NCI-H2171 treated with DMSO at 0.1 percent for 48 hours (cell line): Measurements from ENCODE around the gene ACTR3C.
"Not testable (repeated sequence)": the region's sequence is repeated elsewhere in the genome, so short reads cannot be mapped to it uniquely, and the experiment has no call there.

ENCODE experiments used
- DNase-seq: peaks from one replicate; lab custom pipeline; 2025; lab: John Stamatoyannopoulos, UW

The ACTR3C gene

GRCh38 chr7:150281681-150282403 lies 41.5 kb downstream of the ACTR3C start:
- peak; percentile 40 for DNase-seq

GRCh38 chr7:150278383-150278782 lies 45.0 kb downstream of the ACTR3C start:
- not testable (repeated sequence) for DNase-seq

GRCh38 chr7:150276132-150276695 lies 47.1 kb downstream of the ACTR3C start:
- peak; percentile 62 for DNase-seq

- not testable (repeated sequence) for DNase-seq
These were observed 51.4 kb downstream of the ACTR3C start for GRCh38 chr7:150271898-150272297.

- DNase-seq: not testable (repeated sequence)
These were observed 53.1 kb downstream of the ACTR3C start for GRCh38 chr7:150270101-150270824.

- not testable (repeated sequence) for DNase-seq
These were observed 54.5 kb downstream of the ACTR3C start for GRCh38 chr7:150268798-150269197.

- DNase-seq: not testable (repeated sequence)
These were observed 55.1 kb downstream of the ACTR3C start for GRCh38 chr7:150268287-150268686.

GRCh38 chr7:150266953-150267665 lies 56.2 kb downstream of the ACTR3C start:
- DNase-seq: not testable (repeated sequence)

- not testable (repeated sequence) for DNase-seq
These were observed 60.7 kb downstream of the ACTR3C start for GRCh38 chr7:150262656-150263055.

GRCh38 chr7:150247745-150248144 lies 75.6 kb downstream of the ACTR3C start:
- DNase-seq: not testable (repeated sequence)

- not testable (repeated sequence) for DNase-seq
These were observed 78.1 kb downstream of the ACTR3C start for GRCh38 chr7:150245208-150245607.

- not testable (repeated sequence) for DNase-seq
These were observed 80.4 kb downstream of the ACTR3C start for GRCh38 chr7:150242935-150243334.

GRCh38 chr7:150225444-150225843 lies 97.9 kb downstream of the ACTR3C start:
- DNase-seq: not testable (repeated sequence)

GRCh38 chr7:150222083-150222972 lies 101.0 kb downstream of the ACTR3C start:
- peak; percentile 25 for DNase-seq

GRCh38 chr7:150220673-150221181 lies 102.6 kb downstream of the ACTR3C start:
- peak; percentile 18 for DNase-seq

- DNase-seq: not testable (repeated sequence)
These were observed 103.2 kb downstream of the ACTR3C start for GRCh38 chr7:150219941-150220658.

- DNase-seq: not testable (repeated sequence)
These were observed 116.5 kb downstream of the ACTR3C start for GRCh38 chr7:150206848-150207247.

GRCh38 chr7:150205866-150206265 lies 117.5 kb downstream of the ACTR3C start:
- DNase-seq: not testable (repeated sequence)

- not testable (repeated sequence) for DNase-seq
These were observed 118.8 kb downstream of the ACTR3C start for GRCh38 chr7:150204577-150204976.

- DNase-seq: not testable (repeated sequence)
These were observed 120.5 kb downstream of the ACTR3C start for GRCh38 chr7:150202894-150203293.
